Uterus (tissue), 4 donors: ENCODE results near the gene FAM187B. TPM values are rescaled to one million over a fixed set of nuclear protein-coding genes. Genes with fewer than 3 reads are reported as not detected.
"Not testable (repeated sequence)": the region's sequence is repeated elsewhere in the genome, so short reads cannot be mapped to it uniquely, and the experiment has no call there.

Experiments used
- DNase-seq, 2 donors: peaks; one replicate each; pipeline ENCODE4 v3.0.0-alpha.2; 2019 to 2020
- H3K27ac ChIP-seq, 2 donors: fragments of 200-600 bp; sonication (generic); 1 replicate in 1 of 2; 2 replicates in 1 of 2; pipeline ENCODE4 v1.5.1; 2016 to 2018
- H3K27me3 ChIP-seq, 2 donors: fragments of 200-600 bp; sonication (generic); one replicate each; pipeline ENCODE4 v1.5.1; 2018 to 2019; ENCODE audit warnings: control low read depth in 1 of 2
- H3K36me3 ChIP-seq, 2 donors: fragments of 200-600 bp; sonication (generic); one replicate each; pipeline ENCODE4 v1.5.1; 2019; ENCODE audit warnings: control low read depth in 1 of 2
- H3K4me1 ChIP-seq, 2 donors: fragments of 200-600 bp; sonication (generic); one replicate each; pipeline ENCODE4 v1.5.1; 2018 to 2019; ENCODE audit warnings: control low read depth in 1 of 2
- H3K4me3 ChIP-seq, 2 donors: fragments of 200-600 bp; sonication (generic); 1 replicate in 1 of 2; 2 replicates in 1 of 2; pipeline ENCODE4 v1.5.1; 2018 to 2019; ENCODE audit warnings: mild to moderate bottlenecking in 1 of 2
- H3K9me3 ChIP-seq, 2 donors: fragments of 200-600 bp; sonication (generic); one replicate each; pipeline ENCODE4 v1.5.1; 2019; ENCODE audit warnings: control low read depth in 1 of 2
- CTCF ChIP-seq, 4 experiments: fragments of 200-600 bp in 2 of 4; fragments of 450-650 bp in 2 of 4; sonication (generic) in 2 of 4; IDR thresholded peaks; one replicate each; pipeline ENCODE4 v1.5.1; 2016 to 2019; ENCODE audit warnings: antibody characterized with exemption in 4 of 4, mild to moderate bottlenecking in 2 of 4, moderate library complexity in 1 of 4
- POLR2A ChIP-seq, 2 donors: fragments of 450-650 bp; IDR thresholded peaks; one replicate each; pipeline ENCODE4 v1.6.1; 2016; ENCODE audit warnings: antibody characterized with exemption in 2 of 2, mild to moderate bottlenecking in 1 of 2, moderate library complexity in 1 of 2
- intact Hi-C: fragments of 100-400 bp; cut with DNase I; formaldehyde crosslinking; loops from one replicate; pipeline ENCODE4 v1.15.1; 2023; ENCODE audit warnings: low total_unique reads
- total RNA-seq, 4 donors: library from RNA; depleted of rRNA in 3 of 4; stranded (reverse); fragments of >200 nt in 3 of 4; gene quantifications; one replicate each; pipeline versions ENCODE4 v1.1.0 to v1.2.4, GENCODE V29; 2014 to 2023
- donor health status: DM: yes; HTN: yes; CAD: no.

FAM187B gene
- total RNA-seq, 4 donors from 2014 or later: 0.21 TPM; not detected in 3

DNA sequence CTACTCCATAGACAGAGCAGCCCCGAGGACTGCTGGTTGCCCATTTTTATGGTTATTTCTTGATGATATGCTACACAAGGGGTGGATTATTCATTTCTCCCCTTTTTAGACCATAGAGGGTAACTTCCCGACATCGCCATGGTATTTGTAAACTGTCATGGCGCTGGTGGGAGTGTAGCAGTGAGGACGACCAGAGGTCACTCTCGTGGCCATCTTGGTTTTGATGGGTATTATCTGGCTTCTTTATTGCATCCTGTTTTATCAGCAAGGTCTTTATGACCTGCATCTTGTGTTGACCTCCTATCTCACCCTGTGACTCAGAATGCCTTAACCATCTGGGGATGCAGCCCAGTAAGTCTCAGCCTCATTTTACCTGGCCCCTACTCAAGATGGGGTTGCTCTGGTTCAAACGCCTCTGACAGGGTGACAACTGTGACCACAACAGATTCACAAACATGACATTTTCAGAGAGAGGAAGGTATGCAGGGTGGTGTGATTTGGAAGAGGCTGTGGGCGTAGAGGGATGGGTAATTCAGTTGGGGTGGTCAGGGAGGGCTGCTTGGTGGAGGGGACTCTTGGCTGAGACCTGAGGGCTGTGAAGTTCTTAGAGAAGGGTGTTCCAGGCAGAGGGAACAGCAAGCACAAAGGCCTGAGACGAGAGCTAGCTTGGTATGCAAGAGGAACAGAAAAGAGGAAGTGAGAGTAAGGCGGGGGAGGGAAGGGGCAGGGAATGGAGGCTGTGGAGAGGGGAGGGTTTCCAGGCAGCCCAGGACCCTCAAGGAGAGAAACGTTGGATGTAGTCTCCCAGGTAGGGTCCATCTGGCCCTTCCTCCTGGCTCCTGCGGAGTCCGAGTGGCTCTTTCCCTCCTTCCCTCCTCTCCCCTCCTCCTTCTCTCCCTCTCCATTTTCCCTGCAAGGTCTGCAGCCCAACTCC, 23.5 kb downstream of the FAM187B start:
- H3K27ac ChIP-seq: no peak overlapping the region
- no peak for DNase-seq
- intact Hi-C loops: no loop called here

DNA sequence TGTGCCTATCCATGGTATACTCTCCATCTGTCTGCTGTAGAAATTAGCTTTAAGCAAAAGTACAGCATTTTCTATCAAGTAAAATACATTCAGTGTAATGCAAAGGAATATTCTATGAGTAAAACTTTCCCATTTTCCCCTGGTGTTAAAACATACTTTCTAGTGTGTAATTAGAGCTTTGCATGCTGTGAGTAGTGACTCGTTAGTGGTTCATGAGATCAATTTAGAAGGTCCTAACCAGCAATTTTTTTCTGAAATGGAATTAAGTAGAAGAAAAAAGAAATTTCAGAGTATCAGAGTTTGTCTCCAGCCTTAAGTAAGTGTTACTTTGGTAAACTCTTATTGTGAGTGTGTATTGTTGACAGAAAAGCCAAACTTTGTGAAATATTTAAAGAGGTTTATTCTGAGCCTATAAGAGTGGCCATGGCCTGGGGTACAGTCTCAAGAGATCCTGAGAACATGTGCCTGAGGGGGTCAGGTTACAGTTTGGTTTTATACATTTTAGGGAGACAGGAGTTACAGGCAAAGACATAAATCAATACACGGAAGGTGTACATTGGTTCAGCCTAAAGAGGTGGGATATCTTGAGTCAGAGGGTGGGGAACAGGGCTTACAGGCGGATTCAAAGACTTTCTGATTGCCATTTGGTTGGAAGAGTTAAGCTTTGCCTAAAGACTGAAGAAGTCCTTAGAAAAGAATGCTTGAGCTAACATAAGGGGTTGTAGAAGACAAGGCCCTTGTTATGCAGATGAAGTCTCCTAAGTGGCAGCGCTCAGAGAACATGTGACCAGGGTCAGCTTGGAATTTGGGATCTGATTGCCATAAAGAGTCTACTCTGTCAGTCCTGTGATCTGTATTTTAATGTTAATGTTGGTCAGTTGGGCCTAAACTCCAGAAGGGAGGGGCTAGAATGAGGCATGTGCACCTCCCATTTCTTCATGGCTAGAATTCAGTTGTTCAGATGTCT, 25.5 kb downstream of the FAM187B start:
- intact Hi-C loops: no loop called here
- H3K4me3 ChIP-seq: no peak overlapping the region
- H3K9me3 ChIP-seq: no peaks in the 10 kb centered on the region
- H3K27ac ChIP-seq: no peak overlapping the region
- no peak for TF ChIP-seq POLR2A (IDR thresholded peaks at IDR 0.05)
- no peak for TF ChIP-seq CTCF (IDR thresholded peaks at IDR 0.05)
- no peaks in the 10 kb centered on the region for H3K36me3 ChIP-seq
- H3K27me3 ChIP-seq: no peaks in the 10 kb centered on the region
- H3K4me1 ChIP-seq: no peaks in the 10 kb centered on the region
- no peak for DNase-seq

More for the DNA sequence above, 23.5 kb downstream of the FAM187B start:
- H3K4me3 ChIP-seq: no peak overlapping the region
- no peaks in the 10 kb centered on the region for H3K4me1 ChIP-seq
- H3K9me3 ChIP-seq: no peaks in the 10 kb centered on the region
- TF ChIP-seq POLR2A (IDR thresholded peaks at IDR 0.05) (no peak), CTCF (IDR thresholded peaks at IDR 0.05) (no peak)
- no peaks in the 10 kb centered on the region for H3K27me3 ChIP-seq
- no peaks in the 10 kb centered on the region for H3K36me3 ChIP-seq

DNA sequence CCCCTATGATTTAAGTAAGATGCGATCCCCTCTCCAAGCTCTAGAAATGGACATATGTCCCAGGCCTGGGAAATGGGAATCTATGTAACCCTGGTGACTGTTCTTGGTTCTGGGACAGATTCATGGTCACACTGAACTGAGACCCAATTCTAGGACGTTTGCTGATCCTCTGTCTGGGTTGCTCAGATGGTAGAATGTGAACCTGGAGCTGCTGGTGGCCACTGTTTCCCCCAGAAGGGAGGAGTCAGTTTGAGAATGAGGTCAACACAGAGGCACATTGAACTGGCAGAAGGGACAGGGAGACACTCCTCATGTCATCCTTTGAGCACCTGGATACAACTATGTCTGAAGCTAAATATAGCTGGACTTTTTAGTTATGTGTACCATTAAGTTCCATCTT, 29.1 kb downstream of the FAM187B start:
- Histone ChIP-seq H3K27me3 (no peaks in the 10 kb centered on the region), H3K4me1 (no peaks in the 10 kb centered on the region), H3K4me3 (no peak overlapping the region), H3K27ac (no peak overlapping the region), H3K9me3 (no peaks in the 10 kb centered on the region), H3K36me3 (no peaks in the 10 kb centered on the region)
- intact Hi-C loops: no loop called here
- no peak for DNase-seq
- TF ChIP-seq CTCF (IDR thresholded peaks at IDR 0.05): no peak
- TF ChIP-seq POLR2A (IDR thresholded peaks at IDR 0.05): no peak

- H3K36me3 ChIP-seq, intact Hi-C loops, H3K27me3 ChIP-seq, H3K4me1 ChIP-seq, DNase-seq, H3K4me3 ChIP-seq, H3K9me3 ChIP-seq, H3K27ac ChIP-seq: not testable (repeated sequence)
These were observed 31.7 kb downstream of the FAM187B start for GRCh38 chr19:35196861-35197260.

DNA sequence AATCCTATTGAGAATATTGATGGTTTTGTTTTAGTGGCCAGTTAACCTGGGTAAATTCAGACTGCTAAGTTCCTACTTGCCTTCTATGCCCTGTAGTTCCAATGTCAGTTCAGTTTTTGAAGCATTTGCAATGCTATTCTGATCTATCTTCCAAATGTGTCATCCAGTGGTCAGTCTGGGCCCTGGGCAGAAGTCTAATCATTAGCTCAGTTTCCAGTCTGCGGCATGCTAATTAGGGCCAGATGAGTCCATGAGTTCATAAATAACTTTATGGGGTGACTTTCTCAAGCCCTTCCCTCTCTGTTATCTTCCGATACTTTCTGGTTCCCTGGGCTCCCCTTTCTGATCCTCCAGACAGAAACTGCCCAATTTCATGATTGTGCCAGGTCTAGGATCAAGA, 32.7 kb downstream of the FAM187B start:
- TF ChIP-seq POLR2A (IDR thresholded peaks at IDR 0.05): no peak
- TF ChIP-seq CTCF (IDR thresholded peaks at IDR 0.05): no peak

More for the DNA sequence above, 32.7 kb downstream of the FAM187B start:
- DNase-seq: no peak
- Histone ChIP-seq H3K9me3 (no peaks in the 10 kb centered on the region), H3K4me3 (no peak overlapping the region), H3K27me3 (no peaks in the 10 kb centered on the region), H3K4me1 (no peaks in the 10 kb centered on the region), H3K36me3 (no peaks in the 10 kb centered on the region), H3K27ac (no peak overlapping the region)
- intact Hi-C loops: no loop called here
